LNCAP (cell line): ENCODE results near the gene PSMC1.

ENCODE experiments used
- TF ChIP-seq, protein P1 (sequence below): fragments of 450-650 bp; IDR thresholded peaks from 2 replicates; pipeline ENCODE4 v1.5.1; 2017; ENCODE audit warnings: mild to moderate bottlenecking

Gene PSMC1

DNA sequence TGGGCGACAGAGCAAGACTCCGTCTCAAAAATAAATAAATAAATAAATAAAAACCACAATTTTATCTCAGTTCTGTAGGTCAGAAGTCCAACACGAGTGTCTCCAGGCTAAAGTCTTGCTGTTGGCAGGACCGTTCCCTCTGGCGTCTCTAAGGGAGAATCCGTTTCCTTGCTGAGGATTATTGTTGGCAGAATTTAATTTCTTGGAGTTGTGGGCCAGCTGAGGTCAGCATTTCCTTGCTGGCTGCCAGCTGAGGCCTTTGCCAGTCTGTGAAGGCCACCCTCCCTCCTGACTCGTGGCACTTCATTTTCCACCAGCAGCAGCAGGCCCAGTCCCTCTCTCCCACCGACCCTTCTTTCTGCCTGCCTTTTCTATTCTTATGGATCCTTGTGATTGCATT, 17.2 kb downstream of the PSMC1 start:
- TF ChIP-seq, protein P1, sequence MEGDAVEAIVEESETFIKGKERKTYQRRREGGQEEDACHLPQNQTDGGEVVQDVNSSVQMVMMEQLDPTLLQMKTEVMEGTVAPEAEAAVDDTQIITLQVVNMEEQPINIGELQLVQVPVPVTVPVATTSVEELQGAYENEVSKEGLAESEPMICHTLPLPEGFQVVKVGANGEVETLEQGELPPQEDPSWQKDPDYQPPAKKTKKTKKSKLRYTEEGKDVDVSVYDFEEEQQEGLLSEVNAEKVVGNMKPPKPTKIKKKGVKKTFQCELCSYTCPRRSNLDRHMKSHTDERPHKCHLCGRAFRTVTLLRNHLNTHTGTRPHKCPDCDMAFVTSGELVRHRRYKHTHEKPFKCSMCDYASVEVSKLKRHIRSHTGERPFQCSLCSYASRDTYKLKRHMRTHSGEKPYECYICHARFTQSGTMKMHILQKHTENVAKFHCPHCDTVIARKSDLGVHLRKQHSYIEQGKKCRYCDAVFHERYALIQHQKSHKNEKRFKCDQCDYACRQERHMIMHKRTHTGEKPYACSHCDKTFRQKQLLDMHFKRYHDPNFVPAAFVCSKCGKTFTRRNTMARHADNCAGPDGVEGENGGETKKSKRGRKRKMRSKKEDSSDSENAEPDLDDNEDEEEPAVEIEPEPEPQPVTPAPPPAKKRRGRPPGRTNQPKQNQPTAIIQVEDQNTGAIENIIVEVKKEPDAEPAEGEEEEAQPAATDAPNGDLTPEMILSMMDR = no peak

DNA sequence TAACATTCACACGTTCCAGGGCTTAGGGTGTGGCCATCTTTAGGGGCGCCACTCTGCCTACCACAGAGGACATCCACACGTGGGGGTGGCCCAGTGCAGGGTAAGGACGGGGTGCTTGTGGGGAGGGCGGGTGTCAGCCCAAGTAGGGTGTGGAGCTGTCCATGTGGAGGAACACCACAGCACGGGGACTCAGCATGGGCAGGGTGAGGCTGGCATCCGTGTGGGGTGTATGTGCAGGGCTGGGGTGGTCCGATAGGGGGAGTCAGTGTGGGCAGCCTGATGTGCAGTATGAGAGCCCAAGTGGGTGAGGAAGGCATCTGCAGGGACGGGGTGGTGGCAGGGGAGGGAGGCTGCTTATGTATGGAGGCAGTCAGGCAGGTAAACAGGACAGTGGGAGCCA, 17.7 kb downstream of the PSMC1 start:
- TF ChIP-seq, protein P1 = no peak

DNA sequence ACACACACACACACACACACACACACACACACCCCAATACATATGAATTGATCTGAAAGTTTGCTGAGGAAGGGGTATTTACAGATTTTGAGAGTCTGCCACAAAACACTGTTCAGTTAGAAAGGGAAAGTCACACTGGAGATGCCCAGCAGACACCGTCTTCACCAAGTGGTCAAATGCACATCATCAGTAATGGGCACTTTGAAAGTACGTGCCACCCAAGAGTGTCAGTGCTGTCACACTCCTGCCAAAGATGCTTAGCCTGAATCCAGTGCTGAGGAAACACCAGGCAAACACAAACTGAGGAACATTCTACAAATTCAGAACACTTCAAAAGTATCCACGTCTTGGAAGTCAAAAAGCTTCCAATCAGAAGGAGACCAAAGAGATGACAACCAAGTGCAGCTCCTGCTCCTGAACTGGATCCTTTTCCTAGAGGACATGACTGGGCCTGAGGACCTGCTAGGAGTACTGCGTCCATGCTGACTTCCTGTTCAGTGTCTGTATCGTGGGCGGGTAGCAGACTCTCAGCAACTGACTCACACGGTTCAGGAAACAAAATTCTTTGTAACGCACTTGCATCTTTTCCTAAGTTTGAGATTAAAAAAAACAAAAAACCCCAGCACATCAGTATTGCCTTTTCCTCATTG, 18.6 kb downstream of the PSMC1 start:
- TF ChIP-seq, protein P1 = no peak

DNA sequence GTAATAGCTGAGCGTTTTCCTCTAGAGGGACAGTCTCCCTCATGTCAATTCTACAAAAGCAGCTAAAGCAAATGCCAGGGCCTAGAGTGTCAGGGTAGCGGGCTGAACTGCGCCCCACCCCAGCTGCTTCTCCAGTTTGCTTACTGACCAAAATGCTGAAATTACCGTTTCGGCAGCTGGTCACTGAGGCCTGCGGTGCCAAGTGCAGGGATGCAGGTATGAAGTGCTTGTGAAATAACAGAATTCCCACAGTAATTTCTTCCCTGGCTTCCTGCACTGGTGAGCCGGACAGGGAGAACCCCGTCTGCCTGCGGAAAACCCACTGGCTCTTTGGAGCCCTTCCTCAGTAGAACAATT, 19.1 kb downstream of the PSMC1 start:
- TF ChIP-seq, protein P1 = no peak

DNA sequence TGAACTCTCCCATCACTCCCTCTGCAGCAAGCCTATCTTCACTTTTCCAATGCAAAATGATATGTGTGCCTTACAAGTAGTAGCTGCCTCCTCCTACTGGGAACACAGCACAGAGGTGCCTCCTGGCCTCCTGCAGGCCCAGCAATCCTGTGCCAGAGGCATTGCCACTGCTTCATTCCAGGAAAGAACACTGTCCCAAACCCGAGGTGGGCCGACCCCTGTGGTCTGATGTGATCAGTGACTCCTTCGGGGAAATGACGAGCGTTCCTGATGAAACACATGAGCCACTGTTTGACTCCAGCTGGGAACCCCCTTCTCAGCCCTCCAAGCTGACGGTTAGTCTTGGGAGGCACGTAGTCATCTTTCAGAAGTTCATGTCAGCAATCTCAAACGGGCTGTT, 19.5 kb downstream of the PSMC1 start:
- TF ChIP-seq, protein P1 = no peak

DNA sequence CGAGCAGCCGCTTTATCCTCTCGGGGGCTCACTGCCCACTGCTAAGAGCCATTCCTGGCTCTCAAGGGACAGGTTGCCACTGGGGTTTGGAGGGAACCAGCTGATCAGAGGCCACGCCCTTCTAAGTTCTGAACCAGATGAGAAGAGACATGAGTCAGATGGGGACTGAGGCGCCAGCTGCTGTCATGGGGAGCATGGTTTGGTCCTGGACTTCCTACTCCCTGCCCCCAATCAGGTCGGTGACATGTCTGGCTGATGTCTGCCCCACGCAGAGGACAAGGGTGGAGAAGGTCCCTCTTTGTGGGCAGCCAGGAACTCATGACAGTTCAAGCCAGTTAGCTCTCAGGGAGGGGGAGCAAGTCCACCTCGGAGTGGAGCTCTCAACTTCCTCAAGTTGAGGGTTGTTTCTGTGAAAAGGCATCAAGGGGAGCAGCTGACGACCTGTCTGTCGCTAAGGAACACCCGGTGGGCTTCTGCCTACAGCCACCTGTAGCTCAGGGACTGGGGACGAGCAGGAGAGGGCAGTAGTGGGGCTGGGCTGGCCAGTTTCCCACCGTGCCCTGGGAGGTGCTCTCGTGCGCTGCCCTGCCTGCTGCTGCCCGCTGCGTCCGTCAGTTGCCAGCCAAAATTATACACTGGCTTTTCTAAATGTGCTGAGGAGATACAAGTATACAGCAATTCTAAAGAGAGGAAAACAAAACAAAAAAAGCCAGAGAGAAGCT, 20.5 kb downstream of the PSMC1 start:
- TF ChIP-seq, protein P1 = no peak

DNA sequence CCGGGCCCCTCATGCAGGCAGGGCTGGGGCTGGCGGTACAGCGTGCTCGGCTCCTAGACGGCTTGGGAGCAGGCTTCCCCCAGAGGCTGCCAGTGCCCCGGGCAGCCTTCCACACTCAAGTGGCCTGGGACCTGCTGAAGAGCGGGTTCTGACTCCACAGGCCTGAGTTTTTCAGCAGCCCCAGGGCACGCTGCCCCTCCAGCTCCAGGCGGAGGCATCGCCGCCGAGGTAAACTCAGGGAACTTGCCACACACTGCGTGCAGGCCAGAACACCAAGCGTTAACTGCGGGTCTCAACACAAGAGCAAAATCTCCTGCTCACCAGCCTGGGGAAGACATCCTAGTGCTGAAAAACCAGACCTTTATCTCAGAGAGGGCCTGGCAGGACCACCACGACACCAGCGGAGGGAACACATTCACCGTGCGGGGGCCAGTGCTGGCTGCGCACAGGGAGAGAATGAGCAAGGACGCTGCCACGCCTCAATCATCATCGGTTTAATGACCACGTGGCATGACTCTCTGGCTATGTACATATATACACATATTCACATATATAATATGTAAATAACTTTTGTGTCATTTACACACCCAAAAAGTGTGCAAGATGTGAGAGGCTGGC, 21.3 kb downstream of the PSMC1 start:
- TF ChIP-seq, protein P1 = no peak
